ENCODE data around the gene RGS14.

- TF ChIP-seq CTCF (IDR thresholded peaks at IDR 0.05) (no peak), POLR2A (IDR thresholded peaks at IDR 0.05) (no peak), EP300 (IDR thresholded peaks at IDR 0.05; ENCODE audit: low read depth) (no peak)
Observed at GRCh38 chr5:177353093-177353492, 4.6 kb upstream of the RGS14 start.
